Measurements from ENCODE around the gene PSTPIP1.

Gene PSTPIP1

DNA sequence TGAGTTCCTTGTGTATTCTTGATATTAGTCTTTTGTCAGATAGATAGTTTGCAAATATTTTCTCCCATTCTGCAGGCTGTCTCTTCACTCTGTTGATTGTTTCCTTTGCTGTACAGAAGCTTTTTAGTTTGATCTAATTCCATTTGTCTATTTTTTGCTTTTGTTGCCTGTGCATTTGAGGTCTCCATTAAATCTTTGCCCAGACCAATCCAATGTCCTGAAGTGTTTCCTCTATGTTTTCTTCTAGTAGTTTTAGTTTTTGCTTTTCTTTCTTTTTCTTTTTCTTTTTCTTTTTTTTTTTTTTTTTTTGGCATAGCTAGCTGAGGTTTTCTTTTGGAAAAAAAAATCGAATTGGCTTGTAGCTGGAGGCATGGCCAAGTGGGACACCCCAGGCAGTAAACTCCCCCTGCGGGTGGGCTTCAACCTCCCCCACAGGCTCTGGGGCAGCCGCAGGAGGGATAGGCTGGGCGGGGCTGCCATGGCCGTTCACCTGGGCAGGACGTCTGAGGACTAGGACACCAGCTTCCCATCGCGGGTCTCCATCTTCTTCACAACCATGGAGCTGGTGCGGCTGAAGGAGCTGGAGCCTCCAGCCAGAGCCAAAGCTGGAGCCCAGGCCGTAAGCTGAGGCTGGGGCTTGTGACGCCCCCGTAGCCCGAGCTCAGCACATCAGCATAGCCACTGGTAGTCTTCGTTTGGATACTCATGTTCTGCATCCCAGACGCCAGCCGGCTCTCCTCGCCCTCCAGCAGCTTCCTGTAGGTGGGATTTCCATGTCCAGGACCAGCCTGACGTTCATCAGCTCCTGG, 16.2 kb upstream of the PSTPIP1 start:
- no peak for DNase-seq (ENCODE audit: low spot score)

DNA sequence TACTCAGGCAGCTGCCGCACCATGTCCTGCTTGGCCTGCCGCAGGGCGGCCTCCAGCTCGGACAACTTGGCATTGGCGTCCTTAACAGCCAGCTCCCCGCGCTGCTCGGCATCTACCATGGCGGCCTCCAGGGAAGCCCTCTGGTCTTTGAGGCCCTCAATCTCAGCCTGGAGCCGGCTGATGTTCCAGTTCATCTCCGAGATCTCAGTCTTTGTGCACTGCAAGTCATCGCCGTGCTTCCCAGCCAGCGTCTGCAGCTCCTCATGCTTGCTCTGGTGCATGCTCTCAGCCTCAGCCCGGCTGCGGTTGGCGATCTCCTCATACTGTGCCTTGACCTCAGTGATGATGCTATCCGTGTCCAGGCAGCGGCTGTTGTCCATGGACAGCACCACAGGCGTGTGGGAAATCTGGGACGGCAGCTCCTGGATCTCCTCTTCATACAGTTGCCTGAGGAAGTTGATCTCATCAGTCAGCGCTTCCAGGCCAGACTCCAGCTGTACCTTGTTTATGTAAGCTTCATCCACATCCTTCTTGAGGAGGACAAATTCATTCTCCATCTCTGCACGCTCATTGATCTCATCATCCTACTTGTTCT, 15.5 kb upstream of the PSTPIP1 start:
- DNase-seq (ENCODE audit: low spot score), result no peak

DNA sequence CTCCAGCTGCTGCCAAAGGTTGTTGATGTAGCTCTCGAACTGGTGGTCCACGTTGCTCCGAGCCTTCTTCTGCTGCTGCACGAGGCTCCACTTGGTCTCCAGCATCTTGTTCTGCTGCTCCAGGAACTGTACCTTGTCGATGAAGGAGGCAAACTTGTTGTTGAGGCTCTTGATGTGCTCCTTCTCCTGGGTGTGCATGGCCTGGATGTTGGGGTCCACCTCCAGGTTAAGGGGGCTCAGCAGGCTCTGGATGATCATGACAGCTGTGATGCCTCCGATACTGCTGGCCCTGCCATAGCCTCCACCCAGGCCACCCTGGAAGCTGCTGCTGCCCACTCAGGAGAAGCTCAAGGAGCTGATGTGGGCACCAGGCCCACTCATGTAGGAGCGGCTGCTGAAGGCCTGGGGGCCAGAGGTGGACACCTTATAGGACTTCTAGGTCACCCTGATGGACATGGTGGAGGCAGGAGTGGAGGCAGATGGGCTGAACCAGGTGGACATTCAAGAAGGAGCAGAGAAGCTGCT, 14.9 kb upstream of the PSTPIP1 start:
- DNase-seq (ENCODE audit: low spot score), result no peak

DNA sequence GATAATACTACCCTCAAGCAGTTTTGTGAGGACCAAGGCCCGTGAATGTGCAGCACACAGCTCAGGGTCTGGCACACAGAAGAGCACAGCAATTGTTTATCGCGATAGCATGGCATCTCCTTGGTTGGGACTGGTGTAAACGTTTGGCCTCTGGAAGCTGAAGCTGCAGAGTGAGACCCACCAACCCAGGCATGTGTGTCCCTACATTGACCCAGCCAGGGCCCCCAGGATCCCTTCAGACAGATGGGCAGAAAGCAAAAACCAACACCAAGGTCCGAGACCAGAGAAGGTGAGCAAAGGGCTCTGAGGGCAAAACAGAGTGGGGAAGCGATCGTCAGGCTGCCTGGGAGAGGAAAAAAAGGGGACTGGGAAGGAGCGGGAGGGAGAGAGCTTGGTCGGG, 12.6 kb upstream of the PSTPIP1 start:
- DNase-seq (ENCODE audit: low spot score), result no peak

DNA sequence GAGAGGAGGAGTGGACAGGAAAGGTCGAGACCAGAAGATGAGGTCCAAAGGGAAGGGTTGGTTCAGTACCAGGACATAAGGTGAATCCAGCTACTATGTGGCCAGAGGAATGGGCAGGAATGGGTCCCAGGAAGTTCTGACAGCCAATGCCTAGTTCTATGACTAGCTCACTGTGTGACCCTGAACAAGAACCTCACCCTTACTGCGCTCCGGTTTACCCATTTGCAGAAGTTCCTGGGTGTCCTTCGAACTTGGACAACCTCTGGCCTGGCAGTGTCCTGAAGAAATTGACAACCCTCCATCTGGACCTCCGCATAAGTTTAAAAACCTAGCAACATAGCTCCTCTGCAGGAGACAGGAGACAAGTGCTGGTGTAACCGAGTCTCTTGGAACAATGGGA, 12.2 kb upstream of the PSTPIP1 start:
- no peak for DNase-seq (ENCODE audit: low spot score)

DNA sequence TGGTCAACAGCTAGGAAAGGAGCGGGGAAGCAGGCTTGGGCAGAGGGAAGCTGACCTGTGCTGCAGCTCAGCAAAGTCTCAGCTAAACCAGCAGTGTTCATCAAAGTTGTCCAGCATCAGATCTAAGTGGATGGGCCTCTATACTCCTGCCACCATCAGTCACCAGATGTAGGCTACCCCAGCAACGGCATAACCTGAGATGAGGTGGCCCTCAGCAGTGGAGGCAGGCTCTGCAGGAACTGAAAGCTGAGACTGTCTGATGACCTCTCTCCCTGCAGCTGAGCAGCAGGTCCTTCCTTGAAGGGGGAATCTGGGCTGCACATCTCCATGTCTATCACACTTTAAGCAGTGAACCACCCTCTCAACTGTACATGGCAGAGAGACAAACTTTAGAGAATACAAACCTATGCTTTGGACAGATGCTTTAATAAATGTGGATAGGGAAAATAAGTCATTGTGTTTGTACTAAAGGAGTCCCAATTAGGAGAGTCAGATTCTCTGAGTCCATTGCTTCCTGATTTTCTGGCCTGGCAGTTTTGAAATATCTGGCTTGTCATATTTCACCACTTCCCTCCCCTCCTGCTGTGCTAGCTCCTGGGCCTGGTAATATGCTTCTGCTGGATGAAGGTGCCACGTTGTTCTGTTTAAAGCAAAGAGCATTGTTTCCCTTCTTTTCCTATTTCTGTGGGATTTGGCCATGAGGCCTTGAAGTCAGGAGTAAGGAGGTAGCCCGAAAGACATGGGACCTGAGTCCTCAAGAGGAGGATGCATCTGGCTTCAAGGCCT, 11.1 kb upstream of the PSTPIP1 start:
- no peak for DNase-seq (ENCODE audit: low spot score)

DNA sequence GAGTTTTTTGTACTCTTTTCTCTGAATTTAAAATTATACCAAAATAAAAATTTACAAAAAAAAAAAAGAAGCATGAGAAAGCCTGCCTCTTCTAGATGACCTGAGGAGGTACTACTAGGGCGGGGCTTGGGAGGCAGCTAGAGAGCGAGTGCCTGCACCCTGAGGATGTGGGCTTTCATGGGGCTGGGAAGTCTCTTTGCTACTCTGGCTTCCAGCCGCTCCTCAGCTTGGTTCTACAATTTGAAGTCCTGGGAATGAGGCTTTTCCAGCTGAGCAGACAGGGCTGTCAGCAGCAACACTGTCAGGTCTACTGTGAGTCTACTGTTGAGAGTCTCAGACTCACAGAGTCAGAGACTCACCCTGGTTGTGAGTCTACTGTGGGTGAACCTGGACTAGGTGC, 8.2 kb upstream of the PSTPIP1 start:
- DNase-seq (ENCODE audit: low spot score), result no peak

DNA sequence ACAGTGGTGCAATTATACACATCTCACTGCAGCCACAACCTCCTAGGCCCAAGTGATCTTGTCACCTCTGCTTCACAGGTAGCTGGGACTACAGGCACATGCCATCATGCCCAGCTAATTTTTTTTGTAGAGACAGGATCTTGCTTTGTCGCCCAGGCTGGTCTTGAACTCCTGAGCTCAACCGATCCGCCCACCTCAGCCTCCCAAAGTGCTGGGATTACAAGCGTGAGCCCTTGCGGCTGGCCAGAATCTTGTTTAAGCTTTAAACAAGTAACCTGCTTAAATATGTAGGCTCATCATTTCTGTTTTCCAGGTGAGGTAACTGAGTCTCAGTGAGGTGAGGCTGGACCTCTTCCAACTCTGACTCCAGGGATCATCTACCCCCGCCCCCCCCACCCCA, 7.7 kb upstream of the PSTPIP1 start:
- no peak for DNase-seq (ENCODE audit: low spot score)

DNA sequence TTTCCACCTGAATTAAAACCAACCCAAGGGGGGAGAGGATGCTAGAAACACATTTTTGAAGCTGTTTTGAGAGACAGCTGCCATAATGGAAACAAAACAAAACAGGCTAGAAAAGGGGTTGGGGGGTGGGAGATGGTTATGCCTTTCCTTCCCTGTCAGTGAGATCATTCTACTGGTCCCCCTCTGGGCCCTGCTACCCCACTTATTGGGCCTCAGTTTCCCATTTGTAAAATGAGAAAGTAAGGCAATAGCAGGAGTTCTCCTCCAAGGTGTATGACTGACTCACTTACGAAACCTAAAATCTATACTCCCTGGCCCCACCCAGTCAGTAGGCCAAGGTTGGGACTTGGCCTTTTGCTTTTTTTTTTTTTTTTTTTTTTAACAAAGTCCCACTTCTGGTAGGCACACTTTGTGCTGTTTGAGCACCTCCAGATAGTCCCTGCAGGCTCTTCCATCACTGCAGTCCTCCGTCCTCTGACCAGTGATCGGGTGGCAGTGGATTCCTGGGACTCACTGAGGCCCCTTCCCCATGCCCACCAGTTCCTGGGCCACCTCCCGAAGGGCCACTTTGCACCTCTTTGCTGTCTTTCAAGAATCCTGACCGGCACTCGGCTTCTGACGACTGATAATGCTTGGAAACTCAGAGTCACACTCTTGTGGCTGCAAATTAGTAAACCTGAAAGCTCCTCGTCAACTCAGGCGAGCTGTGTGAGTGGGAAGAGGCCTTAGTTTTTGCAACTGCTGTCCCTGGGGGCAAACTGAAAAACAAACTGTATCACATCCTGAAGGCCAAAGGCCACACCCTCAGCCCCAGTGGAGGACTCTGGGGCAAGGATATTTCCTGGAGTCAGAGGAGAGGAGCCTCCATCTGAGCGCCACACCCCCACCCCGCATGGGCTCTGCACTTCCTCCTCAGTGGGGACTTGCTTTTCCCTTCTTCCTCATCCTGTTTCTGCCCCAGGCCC, 6.7 kb upstream of the PSTPIP1 start:
- no peak for DNase-seq (ENCODE audit: low spot score)

DNA sequence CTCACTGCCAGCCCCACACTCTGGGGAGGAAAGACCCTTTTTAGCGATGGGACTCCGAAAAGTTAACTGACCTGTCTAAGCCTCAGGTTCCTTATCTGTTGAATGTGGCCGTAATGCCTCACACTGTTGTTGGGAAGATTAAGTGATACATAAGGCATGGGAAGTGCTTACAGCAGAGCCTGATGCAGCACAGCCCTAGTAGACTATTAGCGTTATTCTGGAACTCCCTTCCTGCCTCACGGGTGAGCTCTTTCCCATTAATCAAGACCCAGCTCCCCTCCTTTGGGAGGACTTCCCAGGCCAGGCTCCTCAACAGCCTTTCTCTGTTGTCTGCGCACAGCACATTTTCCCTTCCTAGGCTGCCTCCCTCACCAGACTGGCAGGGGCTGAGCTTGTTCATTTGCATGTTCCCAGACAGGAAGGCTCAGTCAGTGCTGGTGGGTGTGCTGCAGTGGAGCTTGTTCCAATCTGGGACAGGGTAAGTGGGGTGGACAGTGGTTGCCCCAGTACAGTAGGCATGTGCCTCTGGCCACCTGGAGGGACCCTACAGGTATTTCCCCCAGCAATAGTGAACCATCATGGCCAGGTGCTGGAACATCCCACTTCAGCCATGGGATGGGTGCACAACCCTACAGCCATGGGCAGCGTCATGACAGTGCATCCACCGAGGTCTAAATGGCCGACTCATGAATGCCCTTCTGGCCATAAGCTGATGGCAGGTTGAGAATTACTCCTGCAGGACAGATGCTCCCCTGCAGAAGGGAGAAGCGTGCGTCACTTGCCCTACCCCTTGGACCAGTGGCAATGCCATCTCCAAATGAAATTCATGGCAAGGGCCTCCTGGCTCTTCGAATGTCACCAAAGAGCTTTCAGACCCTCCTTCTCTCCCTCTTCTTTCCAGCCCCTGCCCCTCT, 5.8 kb upstream of the PSTPIP1 start:
- DNase-seq (ENCODE audit: low spot score), result no peak

DNA sequence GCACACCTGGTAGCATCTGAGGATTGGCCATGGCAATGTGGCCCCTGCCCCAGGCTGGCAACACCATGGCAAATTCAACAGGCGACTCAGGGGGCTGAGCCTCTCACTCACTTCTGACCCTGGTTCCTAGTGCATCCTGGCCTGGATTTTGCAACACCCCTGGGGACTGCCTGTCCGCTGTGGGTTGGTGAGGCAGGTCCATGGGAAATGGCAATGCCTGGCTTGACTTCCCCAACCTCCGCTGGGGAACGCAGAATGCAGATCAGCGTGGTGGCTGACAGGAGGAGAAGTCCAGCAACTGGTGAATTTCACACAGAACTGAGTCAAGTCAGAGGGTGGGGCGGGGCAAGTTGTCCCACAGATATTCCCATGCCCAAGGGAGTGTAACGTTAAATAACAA, 3.9 kb upstream of the PSTPIP1 start:
- no peak for DNase-seq (ENCODE audit: low spot score)

DNA sequence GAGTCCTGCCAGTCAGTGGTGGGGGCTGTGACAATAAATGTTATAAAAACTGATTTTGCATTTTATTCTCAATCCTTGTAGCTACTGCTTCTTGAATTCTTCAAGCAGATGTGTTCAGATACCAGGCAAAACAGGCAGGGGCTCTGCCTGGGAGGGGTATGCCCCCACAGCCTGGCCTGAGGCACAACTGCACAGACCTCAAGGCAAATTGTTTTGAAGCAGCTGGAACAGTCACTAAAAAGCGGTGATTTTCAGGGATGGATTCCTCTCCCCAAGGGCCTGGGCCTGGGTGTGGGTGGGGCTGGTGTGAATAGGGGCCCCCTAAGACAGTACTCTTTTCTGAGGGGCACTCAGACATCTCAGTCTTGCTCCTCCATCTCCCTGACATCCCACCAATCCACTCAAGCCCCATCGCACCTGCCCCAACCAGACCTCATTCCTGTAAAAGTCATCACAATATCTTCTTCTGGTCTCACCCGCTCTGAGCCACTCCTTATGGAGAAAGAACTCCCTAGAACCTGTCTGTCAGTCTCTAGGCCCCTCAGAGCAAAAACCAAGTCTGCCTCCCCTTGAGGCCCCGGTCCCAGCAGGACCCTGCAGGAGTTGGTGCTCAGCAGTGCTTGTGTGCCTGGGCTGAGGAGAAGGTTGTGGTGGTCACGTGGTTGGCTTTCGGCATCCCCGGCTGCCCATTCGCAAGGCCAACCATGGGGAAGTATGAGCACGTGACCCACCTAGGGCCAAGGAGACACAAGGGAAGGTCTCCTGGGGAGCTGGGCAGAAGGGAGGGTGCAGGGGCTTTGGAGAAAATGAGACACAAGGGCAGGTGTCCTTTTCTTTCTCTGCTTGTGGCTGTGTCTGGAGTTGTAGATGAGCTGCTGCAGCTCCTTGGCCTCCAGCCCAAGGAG, 2.9 kb upstream of the PSTPIP1 start:
- DNase-seq (ENCODE audit: low spot score), result no peak

DNA sequence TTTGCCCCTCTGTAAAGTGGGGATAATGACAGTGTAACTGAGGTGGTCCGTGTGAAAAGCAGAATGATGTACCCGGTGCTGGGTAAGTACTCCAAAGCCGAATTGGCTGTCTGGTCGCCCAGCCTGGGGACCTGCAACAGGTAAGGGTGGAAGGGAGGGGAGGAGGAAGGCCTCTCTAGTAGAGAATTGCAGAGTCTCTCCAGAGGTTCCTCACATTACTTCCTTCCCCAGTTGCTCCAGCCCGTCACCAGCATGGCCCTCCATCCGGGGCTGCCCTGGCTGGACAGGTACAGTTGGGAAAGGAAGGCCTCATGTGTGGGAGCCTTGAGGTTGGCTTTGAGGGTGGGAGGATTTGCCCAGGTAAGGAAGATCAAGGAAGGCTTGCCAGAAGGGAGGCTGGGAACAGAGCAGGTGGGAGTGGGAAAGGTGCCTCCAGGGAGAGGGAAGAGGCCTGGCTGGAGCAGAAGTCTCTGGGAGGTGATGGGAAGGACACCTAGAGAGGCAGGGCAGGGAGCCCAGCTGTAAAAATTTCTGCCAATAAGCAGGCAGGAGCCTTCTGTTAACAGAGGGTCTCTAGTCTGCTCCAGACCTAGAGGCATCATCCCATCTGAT, 1.7 kb upstream of the PSTPIP1 start:
- DNase-seq (ENCODE audit: low spot score), result no peak

DNA sequence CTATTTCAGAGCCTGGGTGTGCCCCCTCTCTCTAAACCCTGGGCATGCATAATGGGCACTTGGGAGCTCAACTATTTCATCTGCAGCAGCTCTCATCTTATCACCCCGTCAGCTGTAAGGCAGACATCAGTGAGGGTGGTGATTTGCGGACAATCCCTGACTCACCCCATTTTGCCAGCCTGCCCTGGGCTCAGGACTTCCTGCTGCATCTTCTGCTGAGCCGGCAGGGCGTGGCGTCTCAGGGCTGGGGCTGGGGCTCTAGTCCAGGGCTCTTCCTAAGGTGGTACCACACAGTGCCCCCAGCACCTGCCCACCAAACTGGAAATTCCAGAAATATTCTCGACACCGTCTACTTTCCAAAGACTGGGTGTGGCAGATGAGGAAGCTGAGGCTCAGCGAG, 925 bp upstream of the PSTPIP1 start:
- no peak for DNase-seq (ENCODE audit: low spot score)

DNA sequence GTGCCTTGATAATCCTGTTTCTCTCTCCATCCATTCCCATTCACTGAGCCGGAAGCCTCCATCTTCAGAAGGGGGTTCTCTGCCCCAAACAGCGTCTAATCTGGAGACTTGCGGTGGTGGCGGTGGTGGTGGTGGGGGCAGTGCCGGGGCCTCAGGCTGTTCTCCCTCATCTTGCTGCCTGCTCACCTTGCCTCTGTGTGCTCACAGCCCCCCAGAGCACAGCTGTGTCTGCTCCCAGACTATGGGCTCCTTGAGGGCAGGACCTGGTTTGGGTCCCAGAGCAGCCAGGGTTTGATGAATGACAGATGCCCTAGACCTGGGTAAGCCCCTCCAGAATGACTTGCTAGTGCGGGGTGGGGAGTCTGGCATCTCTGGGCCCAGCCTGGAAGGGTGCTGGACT, 430 bp upstream of the PSTPIP1 start:
- DNase-seq (ENCODE audit: low spot score), result no peak

DNA sequence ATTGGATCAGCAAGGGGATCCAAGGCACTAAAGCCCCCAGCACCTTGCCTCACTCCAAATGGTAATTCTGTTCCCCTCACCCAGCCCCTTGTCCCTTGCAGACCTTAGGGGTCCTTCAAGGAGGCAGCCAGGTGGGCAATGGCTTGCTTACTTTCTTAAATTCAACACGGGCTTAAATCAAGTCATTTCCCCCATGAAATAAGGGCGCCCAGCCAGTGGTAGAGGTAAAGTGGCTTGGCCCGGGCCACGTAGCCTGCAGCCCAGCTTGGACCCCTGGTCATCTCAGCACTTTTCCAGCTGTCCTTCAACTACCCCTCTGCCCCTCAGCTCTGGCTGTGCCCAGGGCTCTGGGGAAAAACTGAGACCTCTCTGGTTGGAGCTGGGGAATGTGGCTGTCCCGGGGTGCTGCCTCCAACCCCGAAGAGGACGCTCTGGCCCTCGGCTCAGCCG, 1.2 kb downstream of the PSTPIP1 start:
- no peak for DNase-seq (ENCODE audit: low spot score)

DNA sequence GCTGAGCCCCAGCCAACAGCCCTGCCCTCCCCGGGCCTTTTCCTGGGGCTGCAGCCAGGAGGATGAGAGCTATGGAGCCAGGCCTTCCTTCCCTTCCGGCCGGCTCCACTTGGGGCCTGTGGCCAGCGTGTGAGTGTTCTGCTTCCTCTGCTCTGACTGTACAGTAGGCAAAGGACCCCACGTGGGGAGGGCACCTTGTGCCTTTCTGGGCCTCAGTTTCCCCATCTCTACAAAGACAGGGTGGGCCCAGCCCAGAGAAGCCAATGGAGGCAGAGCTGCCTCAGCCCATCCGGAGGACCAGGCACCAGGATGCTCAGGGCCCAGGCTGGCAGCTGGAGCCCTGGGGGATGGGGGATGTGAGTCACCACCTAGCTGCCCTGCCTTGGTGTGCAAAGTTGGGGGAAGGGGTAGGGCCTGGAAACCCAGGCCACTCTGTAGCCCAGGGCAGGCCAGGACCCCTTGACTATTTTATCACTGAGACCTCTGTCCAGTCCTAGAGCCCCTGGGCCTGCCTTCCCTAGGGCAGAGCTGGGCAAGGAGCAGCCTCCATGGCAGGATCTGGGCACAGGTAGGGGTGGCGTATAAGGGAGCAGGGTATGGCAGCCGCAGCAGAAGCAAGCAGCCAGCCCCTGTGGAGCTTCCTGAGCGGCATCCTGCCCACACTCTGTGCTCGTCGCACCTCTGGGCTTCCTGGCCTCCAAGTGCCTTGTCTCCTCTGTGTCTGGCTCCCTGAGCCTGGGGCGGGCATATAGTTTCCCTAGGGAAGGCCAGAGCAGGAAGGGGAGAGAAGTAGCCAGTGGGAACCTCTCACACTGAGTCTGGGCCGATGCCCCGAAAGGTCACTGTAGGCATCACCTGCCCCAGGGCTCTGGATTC, 1.8 kb downstream of the PSTPIP1 start:
- DNase-seq (ENCODE audit: low spot score), result peak; percentile 83

DNA sequence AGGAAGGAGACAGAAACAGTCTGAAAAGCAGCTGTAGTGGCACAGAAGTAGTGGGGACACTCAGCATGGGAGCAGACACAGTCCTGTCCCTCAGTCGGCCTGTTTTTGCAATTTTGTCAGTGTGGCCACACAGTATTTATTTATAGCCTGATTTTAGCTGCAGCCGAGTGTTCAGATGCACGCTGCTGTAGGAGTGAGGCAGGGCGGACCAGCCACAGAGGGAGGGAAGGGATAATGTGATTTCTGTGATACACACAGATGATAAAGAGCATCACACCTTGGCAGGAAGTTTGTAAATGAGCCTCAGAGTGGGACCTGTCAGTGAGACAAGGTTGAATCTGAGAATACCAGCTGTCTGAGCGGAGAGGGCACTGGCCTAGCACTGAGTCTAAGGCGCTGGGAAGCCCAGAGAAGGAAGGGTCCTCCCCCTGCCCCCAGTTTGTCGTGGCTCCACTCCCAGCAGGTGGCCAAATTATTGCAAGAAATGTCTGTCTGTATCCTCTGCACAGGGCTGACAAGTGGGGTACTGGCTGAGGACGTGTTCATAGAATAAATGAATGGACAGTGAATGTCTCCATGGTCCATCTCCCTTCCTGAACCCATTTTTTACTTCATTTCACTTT, 3.8 kb downstream of the PSTPIP1 start:
- DNase-seq (ENCODE audit: low spot score), result no peak

All from AG20443 (cell line).